LNCAP (cell line): ENCODE data around the gene JDP2.

ENCODE experiments used
- TF ChIP-seq, protein P1 (sequence below): fragments of 450-650 bp; IDR thresholded peaks from 2 replicates; pipeline ENCODE4 v1.5.1; 2017; ENCODE audit warnings: mild to moderate bottlenecking

Gene JDP2

DNA sequence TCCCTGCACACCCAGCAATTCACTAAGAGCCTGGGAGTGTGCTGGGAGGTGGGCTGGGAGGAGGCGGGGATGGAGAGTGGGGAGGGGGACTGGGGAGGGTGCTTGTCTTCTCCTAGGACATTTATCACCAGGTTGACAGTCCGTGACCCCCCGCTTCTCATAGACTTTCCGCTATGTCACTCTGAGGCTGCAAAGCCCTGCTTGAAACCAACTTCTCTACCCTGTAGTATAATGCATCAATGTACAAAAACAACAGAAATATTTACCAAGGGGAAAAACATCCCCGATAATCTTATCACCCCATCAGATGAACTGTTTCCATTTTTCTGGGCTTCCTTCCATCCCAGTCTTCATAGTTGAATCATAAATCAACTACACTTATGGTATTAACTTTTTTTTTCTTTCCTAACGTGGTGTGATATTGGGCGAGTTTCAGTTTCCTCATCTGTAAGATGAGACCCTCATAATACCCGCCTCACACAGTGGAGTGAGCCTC lies 65.8 kb downstream of the JDP2 start:
- TF ChIP-seq, protein P1, sequence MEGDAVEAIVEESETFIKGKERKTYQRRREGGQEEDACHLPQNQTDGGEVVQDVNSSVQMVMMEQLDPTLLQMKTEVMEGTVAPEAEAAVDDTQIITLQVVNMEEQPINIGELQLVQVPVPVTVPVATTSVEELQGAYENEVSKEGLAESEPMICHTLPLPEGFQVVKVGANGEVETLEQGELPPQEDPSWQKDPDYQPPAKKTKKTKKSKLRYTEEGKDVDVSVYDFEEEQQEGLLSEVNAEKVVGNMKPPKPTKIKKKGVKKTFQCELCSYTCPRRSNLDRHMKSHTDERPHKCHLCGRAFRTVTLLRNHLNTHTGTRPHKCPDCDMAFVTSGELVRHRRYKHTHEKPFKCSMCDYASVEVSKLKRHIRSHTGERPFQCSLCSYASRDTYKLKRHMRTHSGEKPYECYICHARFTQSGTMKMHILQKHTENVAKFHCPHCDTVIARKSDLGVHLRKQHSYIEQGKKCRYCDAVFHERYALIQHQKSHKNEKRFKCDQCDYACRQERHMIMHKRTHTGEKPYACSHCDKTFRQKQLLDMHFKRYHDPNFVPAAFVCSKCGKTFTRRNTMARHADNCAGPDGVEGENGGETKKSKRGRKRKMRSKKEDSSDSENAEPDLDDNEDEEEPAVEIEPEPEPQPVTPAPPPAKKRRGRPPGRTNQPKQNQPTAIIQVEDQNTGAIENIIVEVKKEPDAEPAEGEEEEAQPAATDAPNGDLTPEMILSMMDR = no peak

DNA sequence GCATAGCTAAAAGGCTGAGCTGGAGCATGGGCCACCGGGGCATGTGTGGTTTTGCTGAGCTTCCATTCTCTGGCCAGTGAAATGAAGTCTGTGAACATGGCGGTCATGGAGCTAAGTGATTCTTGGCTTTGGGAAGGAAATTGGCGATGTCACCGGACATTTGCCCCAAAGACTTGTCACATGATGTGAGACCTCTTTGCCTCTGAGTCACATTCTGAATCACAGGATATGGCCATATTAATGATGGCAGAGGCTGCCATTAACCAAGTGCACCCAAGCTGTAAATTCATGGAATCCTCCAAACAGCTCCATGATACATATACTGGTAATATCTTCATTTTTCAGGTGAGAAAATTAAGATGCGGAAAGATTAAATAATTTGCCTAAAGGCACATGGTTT lies 67.1 kb downstream of the JDP2 start:
- TF ChIP-seq, protein P1 = no peak

DNA sequence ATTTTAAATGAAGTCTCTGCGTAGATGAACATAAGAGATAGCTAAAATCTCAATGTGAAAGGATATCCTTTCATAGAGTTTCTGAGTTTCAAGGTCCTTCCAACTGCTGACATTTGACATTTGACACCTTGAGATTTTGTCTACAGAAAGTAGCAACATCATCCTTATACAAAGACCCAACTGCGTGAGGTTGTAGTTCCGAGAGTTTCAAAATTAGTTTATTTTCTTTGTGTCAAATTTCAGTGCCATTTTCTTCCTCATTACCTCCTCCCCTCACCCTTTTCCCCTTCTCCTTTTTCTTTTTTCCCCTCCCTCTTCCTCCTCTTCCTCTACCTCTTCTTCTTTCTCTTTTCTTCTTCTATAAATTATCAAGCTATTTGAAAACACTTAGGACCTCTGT lies 67.6 kb downstream of the JDP2 start:
- TF ChIP-seq, protein P1 = no peak

DNA sequence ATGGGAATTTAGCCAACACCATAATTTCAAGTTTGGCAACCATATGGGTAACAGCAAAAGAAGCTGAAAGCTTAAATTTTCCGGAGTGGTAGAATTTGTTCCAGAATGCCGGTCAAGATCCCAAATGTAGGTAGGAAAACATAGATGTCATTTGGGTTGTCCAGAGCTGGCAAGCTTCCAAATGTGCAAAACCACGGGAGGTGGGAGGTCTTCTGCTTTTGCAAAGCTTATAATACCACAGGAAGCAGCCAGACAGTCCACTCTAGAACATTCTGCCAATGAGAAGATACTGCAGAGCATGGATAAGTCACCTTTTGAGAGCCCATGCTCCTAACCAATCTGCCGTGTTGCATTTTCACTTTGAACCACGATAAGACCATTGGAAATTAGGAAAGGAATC lies 68.1 kb downstream of the JDP2 start:
- TF ChIP-seq, protein P1 = no peak

DNA sequence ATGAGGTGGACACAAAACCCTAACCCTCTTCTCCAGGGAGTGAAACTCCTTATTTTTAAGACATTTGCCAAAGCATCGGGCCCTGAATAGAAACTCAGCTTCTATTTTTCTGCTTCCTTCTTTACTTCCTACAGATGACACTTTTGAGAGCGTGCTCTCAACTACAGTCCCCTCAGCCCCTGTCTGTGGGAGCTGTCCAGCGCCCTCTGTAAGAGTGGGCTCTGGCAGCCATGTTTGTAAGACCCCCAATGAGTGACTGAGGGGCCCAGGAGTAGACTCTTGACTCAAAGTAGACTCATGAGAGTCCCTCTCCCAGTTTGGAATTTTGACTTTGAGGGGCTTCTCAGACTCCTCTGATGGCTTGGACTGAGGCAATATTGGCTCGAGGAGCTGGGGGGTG lies 68.9 kb downstream of the JDP2 start:
- TF ChIP-seq, protein P1 = no peak

DNA sequence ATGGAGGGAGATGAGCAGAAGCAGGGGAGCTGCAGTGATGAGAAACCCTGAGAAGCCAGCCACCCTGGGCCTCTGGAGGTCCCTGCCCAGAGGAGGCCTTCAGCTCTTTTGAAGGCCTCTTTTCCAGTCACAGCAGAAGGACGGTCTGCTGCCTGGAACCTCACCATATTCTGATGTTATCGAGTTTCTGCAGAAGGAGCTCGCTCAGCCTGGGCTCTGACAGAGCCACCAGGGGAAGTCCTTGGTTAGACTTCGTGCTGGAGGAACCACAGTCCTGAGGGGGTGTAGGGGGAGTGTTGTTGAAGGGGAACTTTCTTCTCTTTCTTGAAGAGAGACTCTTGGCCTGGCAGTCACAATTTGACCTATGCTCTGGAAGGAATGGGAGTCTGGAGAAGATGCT lies 69.4 kb downstream of the JDP2 start:
- TF ChIP-seq, protein P1 = no peak

DNA sequence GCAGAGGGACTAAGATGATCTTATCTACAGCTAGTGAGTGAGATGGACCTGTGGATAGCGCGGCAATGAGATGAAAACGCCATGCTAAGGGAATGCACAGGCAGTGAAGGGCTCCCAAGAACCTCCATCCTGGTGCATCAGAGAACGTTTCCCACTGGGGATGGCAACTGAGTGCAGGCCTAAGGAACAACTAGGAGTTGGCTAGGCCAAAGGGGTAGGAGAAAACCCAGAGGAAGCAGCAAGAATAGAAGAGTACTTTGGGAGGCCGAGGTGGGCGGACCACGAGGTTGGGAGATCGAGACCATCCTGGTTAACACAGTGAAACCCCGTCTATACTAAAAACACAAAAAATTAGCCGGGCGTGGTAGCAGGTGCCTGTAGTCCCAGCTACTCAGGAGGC lies 69.9 kb downstream of the JDP2 start:
- TF ChIP-seq, protein P1 = no peak

DNA sequence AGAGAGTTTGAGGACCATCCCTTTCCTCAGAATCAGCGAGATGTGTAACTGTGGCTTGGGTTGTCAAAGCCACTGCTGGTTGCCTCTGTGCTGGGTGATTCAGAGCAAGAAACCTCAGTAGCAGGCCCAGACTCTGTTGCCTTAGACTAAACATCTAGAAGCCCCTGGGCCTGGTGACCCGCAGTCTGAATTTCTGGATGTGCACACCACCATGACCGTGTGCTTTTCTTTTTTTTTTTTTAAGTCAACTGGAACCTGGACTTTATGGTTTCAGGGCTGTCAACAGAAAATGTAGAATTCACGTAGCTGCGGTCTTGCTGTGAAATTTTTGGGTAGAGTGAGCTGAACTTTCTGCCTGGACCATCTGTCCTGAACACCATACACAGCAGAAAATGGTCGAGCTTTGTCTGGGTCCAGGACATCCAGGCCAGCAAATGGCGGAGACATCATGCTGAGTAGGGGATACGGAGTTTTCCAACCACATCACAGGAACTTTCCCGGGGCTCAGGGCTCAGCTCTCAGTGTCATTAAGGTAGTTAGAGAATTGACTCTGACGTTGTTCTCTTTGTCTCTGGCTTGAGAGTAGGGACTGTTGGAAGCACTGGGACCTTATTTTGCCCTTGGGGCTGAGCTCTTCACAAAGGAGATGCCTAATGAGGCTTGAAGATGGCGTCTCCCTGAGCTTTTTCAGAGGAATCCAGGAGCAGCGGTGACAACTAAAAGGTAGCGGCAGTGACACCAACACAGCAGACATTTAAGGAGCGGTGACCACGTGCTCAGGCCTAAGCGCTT lies 71.5 kb downstream of the JDP2 start:
- TF ChIP-seq, protein P1 = no peak
